Neutrophil (primary cell): ENCODE measurements around the gene SEZ6.

ENCODE experiments used
- H3K27ac ChIP-seq: fragments of 200-600 bp; sonication (generic); 2 replicates; pipeline ENCODE4 v1.5.1; 2016; ENCODE audit warnings: mild to moderate bottlenecking, moderate library complexity
- H3K27me3 ChIP-seq: fragments of 200-600 bp; sonication (generic); 2 replicates; pipeline ENCODE4 v1.6.0; 2016; ENCODE audit warnings: mild to moderate bottlenecking
- H3K36me3 ChIP-seq: fragments of 200-600 bp; sonication (generic); 2 replicates; pipeline ENCODE4 v1.5.1; 2017
- H3K4me1 ChIP-seq, 2 experiments: fragments of 200-600 bp in 1 of 2; sonication (generic) in 1 of 2; 1 replicate in 1 of 2; 2 replicates in 1 of 2; pipeline versions ENCODE4 v1.5.1 to v1.6.1; 2013 to 2016; ENCODE audit warnings: low read depth in 1 of 2, low read length in 1 of 2, mild to moderate bottlenecking in 1 of 2, moderate library complexity in 1 of 2; ENCODE audit not compliant: control insufficient read depth in 1 of 2, insufficient read depth in 1 of 2
- H3K4me3 ChIP-seq, 2 experiments: fragments of 200-600 bp in 1 of 2; sonication (generic) in 1 of 2; 1 replicate in 1 of 2; 2 replicates in 1 of 2; pipeline ENCODE4 v1.5.1; 2013 to 2016; ENCODE audit warnings: low read depth in 1 of 2, low read length in 1 of 2, mild to moderate bottlenecking in 1 of 2, moderate library complexity in 1 of 2
- H3K9me3 ChIP-seq: fragments of 200-600 bp; sonication (generic); 2 replicates; pipeline ENCODE4 v1.5.1; 2016
- TF ChIP-seq, protein P1 (sequence below): fragments of 200-600 bp; sonication (generic); IDR thresholded peaks from 2 replicates; pipeline ENCODE4 v1.5.1; 2016; ENCODE audit warnings: antibody characterized with exemption

SEZ6 gene

DNA sequence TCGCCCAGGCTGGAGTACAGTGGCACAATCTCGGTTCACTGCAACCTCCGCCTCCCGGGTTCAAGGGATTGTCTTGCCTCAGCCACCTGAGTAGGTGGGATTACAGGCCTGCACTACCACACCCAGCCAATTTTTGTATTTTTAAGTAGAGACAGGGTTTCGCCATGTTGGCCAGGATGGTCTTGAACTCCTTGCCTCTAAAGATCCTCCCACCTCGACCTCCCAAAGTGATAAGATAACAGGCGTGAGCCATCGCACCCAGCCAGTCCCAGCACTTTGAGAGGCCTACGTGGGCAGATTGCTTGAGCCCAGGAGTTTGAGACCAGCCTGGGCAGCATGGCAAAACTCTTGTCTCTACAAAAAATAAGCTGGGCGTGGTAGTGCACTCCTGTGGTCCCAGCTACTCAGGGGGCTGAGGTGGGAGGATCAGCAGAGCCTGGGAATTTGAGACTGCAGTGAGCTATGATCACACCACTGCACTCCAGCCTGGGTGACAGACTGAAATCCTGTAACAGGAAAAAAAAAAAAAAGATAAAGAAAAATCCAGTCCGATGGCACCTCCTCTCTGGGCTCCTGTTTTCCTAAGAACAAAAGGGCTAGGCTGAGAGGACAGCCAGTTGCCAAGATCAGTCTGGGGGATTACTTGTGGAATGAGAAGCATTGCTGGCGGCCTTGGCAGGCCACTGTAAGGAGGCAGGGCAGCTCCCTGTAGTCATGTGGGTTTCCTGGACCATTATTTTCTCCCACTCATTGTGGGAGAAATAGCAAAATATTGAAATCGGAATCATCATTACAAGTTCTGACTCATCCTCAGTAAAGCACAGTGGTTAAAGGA, 34.1 kb upstream of the SEZ6 start:
- H3K4me1 ChIP-seq: no peaks in the 10 kb centered on the region
- H3K27ac ChIP-seq: no peak overlapping the region
- peaks cover 42% of the 10 kb centered on the region for H3K27me3 ChIP-seq
- no peak overlapping the region for H3K4me3 ChIP-seq
- no peaks in the 10 kb centered on the region for H3K9me3 ChIP-seq
- TF ChIP-seq, protein P1, sequence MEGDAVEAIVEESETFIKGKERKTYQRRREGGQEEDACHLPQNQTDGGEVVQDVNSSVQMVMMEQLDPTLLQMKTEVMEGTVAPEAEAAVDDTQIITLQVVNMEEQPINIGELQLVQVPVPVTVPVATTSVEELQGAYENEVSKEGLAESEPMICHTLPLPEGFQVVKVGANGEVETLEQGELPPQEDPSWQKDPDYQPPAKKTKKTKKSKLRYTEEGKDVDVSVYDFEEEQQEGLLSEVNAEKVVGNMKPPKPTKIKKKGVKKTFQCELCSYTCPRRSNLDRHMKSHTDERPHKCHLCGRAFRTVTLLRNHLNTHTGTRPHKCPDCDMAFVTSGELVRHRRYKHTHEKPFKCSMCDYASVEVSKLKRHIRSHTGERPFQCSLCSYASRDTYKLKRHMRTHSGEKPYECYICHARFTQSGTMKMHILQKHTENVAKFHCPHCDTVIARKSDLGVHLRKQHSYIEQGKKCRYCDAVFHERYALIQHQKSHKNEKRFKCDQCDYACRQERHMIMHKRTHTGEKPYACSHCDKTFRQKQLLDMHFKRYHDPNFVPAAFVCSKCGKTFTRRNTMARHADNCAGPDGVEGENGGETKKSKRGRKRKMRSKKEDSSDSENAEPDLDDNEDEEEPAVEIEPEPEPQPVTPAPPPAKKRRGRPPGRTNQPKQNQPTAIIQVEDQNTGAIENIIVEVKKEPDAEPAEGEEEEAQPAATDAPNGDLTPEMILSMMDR: no peak
- no peaks in the 10 kb centered on the region for H3K36me3 ChIP-seq

DNA sequence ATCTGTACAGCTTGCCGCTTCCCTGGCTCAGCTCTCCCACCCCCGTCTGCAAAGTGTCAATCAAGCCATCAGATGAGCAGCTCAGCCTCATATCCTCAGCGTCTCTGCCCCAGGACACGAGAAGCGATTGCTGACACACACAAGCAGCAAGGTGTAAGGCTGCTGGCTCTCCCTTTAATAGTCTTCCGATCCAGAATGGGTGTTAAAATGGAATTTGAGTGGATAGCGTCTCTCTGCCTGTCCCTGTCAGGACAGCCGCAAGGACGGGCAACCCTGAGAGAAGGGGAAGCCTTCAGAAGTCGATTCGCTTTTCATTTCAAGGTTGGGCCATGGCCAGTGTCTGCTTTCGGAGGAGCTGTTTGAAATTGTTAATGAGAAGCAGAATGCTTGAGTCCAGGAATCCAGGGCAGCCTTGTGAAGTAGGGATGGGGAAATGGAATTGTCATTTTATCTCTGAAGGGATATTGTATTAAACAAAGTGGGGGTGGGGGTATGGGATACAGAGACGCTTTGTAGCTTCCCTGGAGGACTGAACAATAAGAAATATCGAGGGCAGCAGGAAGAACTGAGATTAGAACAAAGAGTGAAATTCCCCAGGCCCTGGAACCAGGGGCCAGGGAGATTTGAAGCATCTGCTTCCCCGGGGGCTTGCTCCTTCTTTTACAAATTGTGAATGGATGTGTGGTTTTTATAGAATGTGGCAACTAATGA, 32.4 kb upstream of the SEZ6 start:
- TF ChIP-seq, protein P1: no peak

DNA sequence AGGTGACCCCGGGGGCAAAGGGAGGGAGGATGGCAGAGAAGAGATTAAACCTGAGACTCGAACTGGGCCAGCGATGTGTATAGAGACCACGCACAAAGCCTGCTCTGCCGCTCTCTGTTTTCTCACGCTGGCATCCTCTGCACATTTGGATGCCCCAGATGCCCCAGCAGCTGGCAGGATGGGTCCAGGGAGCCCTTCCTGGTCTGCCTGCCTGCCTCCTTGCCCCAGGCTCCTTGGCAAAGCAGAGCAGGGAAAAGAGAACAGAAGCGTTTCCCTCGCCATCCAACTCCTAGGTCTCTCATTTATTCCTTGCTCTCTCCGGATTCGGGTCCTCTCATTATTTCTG, 31.9 kb upstream of the SEZ6 start:
- Histone ChIP-seq H3K36me3 (no peaks in the 10 kb centered on the region), H3K9me3 (no peaks in the 10 kb centered on the region), H3K4me1 (no peaks in the 10 kb centered on the region), H3K4me3 (no peak overlapping the region), H3K27me3 (peaks cover 51% of the 10 kb centered on the region), H3K27ac (no peak overlapping the region)
- TF ChIP-seq, protein P1: no peak

More for the DNA sequence above, 32.4 kb upstream of the SEZ6 start:
- Histone ChIP-seq H3K27ac (no peak overlapping the region), H3K4me3 (no peak overlapping the region), H3K27me3 (peaks cover 46% of the 10 kb centered on the region), H3K9me3 (no peaks in the 10 kb centered on the region), H3K4me1 (no peaks in the 10 kb centered on the region), H3K36me3 (no peaks in the 10 kb centered on the region)

DNA sequence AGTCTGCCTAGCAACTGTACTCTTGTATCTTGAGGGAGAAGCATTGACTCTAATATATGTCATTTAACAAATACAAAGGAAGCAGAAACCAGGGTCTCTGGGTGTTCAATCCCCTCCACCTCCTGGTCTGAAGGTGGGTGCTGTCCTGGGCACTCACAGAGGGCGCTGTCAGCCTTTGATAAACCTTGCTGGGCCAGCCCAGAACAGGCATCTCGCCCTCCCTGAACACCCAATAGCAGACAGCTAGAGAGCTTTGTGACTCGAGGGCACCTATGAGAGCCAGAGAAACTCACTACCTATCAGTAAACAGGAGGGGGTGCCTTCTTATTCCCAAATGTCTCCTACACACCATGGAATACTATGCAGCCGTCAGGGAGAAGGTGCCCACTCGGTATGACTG, 30.8 kb upstream of the SEZ6 start:
- Histone ChIP-seq H3K36me3 (no peaks in the 10 kb centered on the region), H3K27ac (no peak overlapping the region), H3K4me3 (no peak overlapping the region), H3K27me3 (peaks cover 63% of the 10 kb centered on the region), H3K9me3 (no peaks in the 10 kb centered on the region), H3K4me1 (peaks cover 0 to 2% of the 10 kb centered on the region in 2 experiments)
- TF ChIP-seq, protein P1: no peak

DNA sequence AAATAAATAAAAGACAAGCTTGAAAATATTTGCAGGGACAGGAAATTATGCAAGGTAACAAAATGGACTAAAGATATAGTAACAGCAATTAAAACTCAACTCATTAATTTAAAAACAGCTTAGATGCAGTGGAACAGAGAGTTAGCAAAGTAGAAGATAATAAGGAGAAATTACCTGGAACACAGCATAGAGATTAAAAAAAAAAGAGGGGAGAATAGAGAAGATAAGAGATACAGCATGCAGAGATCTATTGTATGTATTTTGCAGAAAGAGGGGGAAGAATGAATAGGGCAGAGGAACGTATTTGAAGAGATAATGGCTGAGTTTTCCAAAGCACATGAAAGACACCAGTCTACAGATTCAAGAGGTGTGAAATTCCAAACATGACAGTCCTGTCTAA, 28.7 kb upstream of the SEZ6 start:
- H3K4me3 ChIP-seq: no peak overlapping the region
- TF ChIP-seq, protein P1: no peak
- peaks cover 66% of the 10 kb centered on the region for H3K27me3 ChIP-seq
- H3K36me3 ChIP-seq: no peaks in the 10 kb centered on the region
- peaks cover 0 to 5% of the 10 kb centered on the region in 2 experiments for H3K4me1 ChIP-seq
- no peak overlapping the region for H3K27ac ChIP-seq
- H3K9me3 ChIP-seq: no peaks in the 10 kb centered on the region
